Measurements from ENCODE around the gene PIGU. TPM values are rescaled to one million over a fixed set of nuclear protein-coding genes. Genes with fewer than 3 reads are reported as not detected.
"Not testable (repeated sequence)": the region's sequence is repeated elsewhere in the genome, so short reads cannot be mapped to it uniquely, and the experiment has no call there.

PIGU gene
- total RNA-seq, 4 donors from 2014 or later: 10.2 to 16.8 (median 14.2) TPM

- DNase-seq (ENCODE audit: low spot score) (no peak), ATAC-seq (ENCODE audit: low FRiP score) (no peak)
- no peak for TF ChIP-seq CTCF (IDR thresholded peaks at IDR 0.05)
Observed at GRCh38 chr20:34517114-34517505, 159.8 kb downstream of the PIGU start.

GRCh38 chr20:34516247-34517113 is 160.4 kb downstream of the PIGU start, which contains the start of gene DYNLRB1:
TSS of gene DYNLRB1 (plus strand) at chr20:34516422. CDS start at chr20:34516459, 37 bp downstream.
- TF ChIP-seq CTCF (IDR thresholded peaks at IDR 0.05): no peak
- DNase-seq (ENCODE audit: low spot score) (peak; percentile 92), ATAC-seq (ENCODE audit: low FRiP score) (peak; percentile 92)

GRCh38 chr20:34515484-34516246 is 161.2 kb downstream of the PIGU start:
- ATAC-seq (ENCODE audit: low FRiP score) (peak; percentile 45), DNase-seq (ENCODE audit: low spot score) (no peak)
- no peak for TF ChIP-seq CTCF (IDR thresholded peaks at IDR 0.05)

- DNase-seq (ENCODE audit: low spot score) (no peak), ATAC-seq (ENCODE audit: low FRiP score) (no peak)
- no peak for TF ChIP-seq CTCF (IDR thresholded peaks at IDR 0.05)
Observed at GRCh38 chr20:34514897-34515483, 161.9 kb downstream of the PIGU start.

GRCh38 chr20:34514034-34514433 is 162.9 kb downstream of the PIGU start:
- not testable (repeated sequence) for DNase-seq (ENCODE audit: low spot score); ATAC-seq (ENCODE audit: low FRiP score)

- no peak for TF ChIP-seq CTCF (IDR thresholded peaks at IDR 0.05)
- DNase-seq (ENCODE audit: low spot score): no peak
- no peak for ATAC-seq (ENCODE audit: low FRiP score)
Observed at GRCh38 chr20:34512955-34513419, 163.9 kb downstream of the PIGU start.

Data from omental fat pad (tissue), 4 donors.